GM12873 (cell line): ENCODE results near the gene RRAGC.

Experiments
- TF ChIP-seq, protein P1 (sequence below): IDR thresholded peaks from 2 replicates; pipeline ENCODE4 v1.5.1; 2012; ENCODE audit warnings: low read depth, mild to moderate bottlenecking, moderate library complexity, low read length, control low read depth; ENCODE audit not compliant: insufficient read depth; ENCODE audit errors: missing control alignments

RRAGC gene

DNA sequence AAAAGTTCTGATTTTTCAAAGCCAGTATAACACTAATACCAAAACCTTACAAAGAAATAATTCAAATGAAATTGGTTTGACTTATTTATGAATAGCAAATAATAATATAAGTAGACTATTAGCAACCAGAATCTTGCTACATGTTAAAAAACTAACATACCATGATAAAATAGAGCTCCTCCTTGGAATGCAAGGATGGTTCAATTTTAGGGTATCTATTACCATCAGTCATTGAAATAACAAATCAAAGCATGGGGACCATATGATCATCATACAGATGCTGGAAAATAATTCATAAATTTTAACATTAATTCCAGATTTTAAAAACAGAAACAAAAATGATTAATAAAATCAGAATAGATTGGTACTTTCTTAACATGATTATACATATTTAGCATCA is 66.3 kb downstream of the RRAGC start:
- TF ChIP-seq, protein P1, sequence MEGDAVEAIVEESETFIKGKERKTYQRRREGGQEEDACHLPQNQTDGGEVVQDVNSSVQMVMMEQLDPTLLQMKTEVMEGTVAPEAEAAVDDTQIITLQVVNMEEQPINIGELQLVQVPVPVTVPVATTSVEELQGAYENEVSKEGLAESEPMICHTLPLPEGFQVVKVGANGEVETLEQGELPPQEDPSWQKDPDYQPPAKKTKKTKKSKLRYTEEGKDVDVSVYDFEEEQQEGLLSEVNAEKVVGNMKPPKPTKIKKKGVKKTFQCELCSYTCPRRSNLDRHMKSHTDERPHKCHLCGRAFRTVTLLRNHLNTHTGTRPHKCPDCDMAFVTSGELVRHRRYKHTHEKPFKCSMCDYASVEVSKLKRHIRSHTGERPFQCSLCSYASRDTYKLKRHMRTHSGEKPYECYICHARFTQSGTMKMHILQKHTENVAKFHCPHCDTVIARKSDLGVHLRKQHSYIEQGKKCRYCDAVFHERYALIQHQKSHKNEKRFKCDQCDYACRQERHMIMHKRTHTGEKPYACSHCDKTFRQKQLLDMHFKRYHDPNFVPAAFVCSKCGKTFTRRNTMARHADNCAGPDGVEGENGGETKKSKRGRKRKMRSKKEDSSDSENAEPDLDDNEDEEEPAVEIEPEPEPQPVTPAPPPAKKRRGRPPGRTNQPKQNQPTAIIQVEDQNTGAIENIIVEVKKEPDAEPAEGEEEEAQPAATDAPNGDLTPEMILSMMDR = no peak

DNA sequence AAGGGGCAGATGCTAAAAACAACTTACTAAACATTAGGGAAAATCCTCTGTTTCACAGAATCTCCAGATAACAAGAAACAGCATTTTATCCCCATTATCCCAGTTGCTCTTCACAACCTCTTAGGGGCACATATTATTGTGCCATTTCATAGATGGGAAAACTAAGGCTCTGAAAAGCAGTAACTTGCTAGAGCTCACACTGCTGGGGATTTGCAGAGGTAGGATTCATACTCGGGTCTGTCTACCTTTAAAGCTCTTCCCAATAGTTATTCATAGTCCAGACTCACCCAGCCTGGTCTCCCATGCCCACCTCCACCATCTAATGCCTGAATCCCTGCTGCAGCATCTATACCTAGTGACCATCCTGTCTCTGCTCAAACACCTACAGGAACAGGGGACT is 67.7 kb downstream of the RRAGC start:
- TF ChIP-seq, protein P1 = no peak

DNA sequence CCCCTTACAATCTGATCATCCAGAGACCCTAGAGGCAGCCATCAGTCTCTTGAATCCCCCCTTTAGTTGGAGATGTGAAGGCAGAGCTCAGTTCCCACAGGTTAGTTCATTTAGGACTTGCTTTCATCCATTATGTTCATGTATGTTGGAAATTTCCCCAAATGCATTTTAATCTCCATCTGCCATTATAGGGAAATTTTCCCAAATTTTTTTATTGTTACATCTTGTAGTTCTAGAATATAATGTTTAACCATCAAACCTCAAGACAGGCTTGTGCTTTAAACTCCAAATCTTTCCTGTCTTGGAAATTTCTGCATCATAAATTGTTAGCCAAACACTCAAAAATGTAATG is 68.4 kb downstream of the RRAGC start:
- TF ChIP-seq, protein P1 = no peak

DNA sequence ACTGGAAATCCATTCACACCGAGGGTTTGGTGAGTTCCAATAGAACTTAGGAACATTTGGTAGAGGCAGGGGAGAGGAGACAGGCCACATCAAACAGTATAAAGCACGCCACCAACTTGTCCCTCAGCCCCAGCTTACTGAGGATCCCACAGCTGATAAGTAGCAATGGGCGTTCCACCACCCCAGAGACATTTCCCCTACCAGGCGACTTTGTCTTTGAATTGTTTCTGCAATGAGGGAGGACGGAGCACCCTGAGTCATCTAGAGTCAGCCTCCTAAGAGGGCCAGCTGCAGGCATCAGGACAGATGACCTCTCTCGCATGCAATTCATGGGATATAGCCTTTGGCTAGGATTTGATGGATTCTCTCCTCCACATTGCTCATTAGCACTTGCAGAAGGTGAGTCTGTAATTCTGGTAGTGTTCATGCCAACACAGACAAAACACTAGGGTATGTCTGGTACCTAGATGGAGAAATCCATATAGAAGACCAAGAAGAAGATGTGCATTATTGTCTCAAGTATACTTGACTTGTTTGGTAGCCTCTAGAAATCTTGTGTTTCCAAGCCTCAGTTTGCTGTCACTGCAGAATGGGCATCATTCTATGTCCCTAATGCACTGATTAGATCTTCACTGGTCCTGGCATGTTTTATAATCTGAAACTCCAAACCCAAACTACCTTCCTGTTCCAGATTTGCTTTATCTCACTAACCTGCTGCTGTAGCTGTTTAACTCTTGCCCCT is 69.0 kb downstream of the RRAGC start:
- TF ChIP-seq, protein P1 = no peak

DNA sequence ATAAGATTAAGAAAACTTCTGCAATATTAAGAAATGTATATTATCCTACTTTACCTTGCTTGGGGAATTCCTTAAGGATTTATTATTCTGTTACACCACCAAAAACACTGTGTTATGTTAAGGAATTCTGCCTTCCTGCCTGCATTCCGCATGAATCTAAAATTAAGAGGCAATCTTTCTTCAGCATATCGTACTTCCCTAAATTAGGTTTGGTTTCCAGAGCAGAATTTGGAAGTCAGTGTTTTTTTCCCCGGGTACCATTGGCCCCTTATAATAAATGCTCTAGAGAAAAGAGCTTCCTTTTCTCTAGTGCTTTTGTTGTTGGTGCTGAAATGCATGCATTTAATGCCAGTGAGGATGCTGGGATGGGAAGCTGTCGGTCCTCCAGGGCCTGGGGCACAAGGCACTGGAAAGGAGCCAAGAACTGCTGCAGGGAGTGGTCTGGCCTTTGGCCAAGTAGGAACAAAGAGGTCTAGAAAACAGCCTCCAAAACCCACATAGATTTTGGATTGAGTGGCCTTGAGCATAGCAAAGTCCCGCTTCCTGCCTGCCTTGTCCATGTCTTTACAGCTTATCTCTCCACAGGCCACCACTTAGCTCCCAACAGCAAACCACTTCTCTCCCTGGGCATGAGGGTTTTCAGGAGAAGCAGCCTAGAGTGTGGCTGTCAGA is 69.9 kb downstream of the RRAGC start:
- TF ChIP-seq, protein P1 = no peak

DNA sequence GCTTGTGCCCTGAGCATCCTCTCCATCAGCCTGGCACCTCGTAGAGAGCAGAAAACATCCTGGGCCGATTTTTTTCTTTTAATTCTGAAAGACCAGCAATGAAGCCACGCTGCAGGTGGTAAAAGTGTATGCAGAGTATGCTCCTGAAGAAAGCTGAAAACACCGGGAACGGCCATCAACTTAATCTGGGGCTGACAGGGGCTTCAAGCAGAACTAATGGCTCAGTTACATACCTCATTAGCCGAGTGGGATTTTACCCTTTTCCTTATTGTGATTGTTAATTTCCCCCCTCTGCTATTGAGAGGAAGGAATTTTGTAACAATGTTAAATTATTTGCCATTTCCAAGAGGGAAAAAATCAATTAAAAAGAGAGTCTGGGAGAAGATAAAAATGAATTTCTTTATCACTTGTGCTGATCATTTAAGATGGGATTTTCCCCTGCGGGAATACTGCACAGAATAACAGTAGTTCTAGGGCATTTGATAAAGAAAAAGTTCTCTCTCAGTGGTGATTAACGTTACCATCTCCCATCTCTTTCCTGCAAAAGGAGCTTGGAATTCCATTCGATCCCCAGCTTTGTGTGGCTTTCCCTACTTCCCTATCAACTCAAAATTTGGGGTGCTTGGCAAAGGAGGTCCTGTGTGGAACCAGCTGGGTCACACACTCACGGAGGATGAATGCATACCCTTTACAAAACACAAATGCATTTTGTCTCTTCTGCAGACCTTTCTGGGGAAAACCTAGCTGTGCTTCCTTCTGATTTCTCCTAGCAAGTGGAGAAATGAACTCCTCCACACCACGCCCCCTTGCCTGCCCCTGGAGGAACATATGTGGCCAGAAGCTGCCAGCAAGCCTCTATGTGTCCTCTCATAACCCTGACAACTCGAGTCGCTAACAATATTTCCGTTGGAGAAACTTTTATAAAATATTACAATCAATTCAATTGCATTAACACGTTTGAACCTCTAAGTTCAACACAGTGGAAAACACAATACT is 70.9 kb downstream of the RRAGC start:
- TF ChIP-seq, protein P1 = no peak
